ENCODE results near the gene MTM1. TPM values are rescaled to one million over a fixed set of nuclear protein-coding genes. Genes with fewer than 3 reads are reported as not detected.

Gene MTM1
- polyA plus RNA-seq, 3 donors, result 6.5 to 23.4 (median 17.0) TPM

GRCh38 chrX:150530821-150531220 is 37.6 kb upstream of the MTM1 start:
- Histone ChIP-seq H3K4me2 (replicated peaks; ENCODE audit: extremely low read depth, low read length, poor library complexity, severe bottlenecking) (no peak overlapping the region), H3K9me3 (replicated peaks in 1 of 2; ENCODE audit: control insufficient read depth in 1 of 2, insufficient read depth in 1 of 2, low read length in 2 of 2) (no peaks in the 10 kb centered on the region), H3K27ac (ENCODE audit: low read depth in 1 of 2, low read length in 2 of 2) (no peak overlapping the region), H3K27me3 (ENCODE audit: control insufficient read depth in 2 of 2, insufficient read depth in 2 of 2, low read length in 2 of 2) (no peaks in the 10 kb centered on the region), H3K36me3 (replicated peaks in 1 of 2; ENCODE audit: control insufficient read depth in 1 of 2, insufficient read depth in 2 of 2, low read length in 2 of 2) (no peaks in the 10 kb centered on the region), H3K4me1 (ENCODE audit: control insufficient read depth in 1 of 2, insufficient read depth in 2 of 2, low read length in 2 of 2) (peaks cover 7 to 10% of the 10 kb centered on the region in 2 donors), H3K79me2 (ENCODE audit: insufficient read depth, low read length) (no peaks in the 10 kb centered on the region), H4K20me1 (ENCODE audit: insufficient read depth, low read length) (no peaks in the 10 kb centered on the region), H3K4me3 (replicated peaks in 1 of 3; ENCODE audit: low read depth in 2 of 3, low read length in 3 of 3) (no peak overlapping the region), H2AFZ (ENCODE audit: insufficient read depth, low read depth, low read length, poor library complexity, severe bottlenecking) (no peak overlapping the region), H3K9ac (ENCODE audit: insufficient read depth, low read length, poor library complexity, severe bottlenecking) (no peak overlapping the region)
- Mint-ChIP-seq H3K4me3 (no peak overlapping the region), H3K36me3 (no peaks in the 10 kb centered on the region), H3K27me3 (ENCODE audit: low read depth in 3 of 3) (peaks cover 2 to 3% (median 2%) of the 10 kb centered on the region in 3 donors), H3K4me1 (peaks cover 10% of the 10 kb centered on the region), H3K27ac (no peak overlapping the region), H3K9me3 (peaks cover 0 to 10% (median 5%) of the 10 kb centered on the region in 7 donors)
- TF ChIP-seq, protein P1, sequence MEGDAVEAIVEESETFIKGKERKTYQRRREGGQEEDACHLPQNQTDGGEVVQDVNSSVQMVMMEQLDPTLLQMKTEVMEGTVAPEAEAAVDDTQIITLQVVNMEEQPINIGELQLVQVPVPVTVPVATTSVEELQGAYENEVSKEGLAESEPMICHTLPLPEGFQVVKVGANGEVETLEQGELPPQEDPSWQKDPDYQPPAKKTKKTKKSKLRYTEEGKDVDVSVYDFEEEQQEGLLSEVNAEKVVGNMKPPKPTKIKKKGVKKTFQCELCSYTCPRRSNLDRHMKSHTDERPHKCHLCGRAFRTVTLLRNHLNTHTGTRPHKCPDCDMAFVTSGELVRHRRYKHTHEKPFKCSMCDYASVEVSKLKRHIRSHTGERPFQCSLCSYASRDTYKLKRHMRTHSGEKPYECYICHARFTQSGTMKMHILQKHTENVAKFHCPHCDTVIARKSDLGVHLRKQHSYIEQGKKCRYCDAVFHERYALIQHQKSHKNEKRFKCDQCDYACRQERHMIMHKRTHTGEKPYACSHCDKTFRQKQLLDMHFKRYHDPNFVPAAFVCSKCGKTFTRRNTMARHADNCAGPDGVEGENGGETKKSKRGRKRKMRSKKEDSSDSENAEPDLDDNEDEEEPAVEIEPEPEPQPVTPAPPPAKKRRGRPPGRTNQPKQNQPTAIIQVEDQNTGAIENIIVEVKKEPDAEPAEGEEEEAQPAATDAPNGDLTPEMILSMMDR (IDR thresholded peaks at IDR 0.05), result no peak
- 100% methylated on average over 3 of the region's 7 CpGs for WGBS (ENCODE audit: insufficient coverage)
- DNase-seq, result no peak
- intact Hi-C loops (cut with micrococcal nuclease), result no loop called here

GRCh38 chrX:150531467-150531866 is 37.0 kb upstream of the MTM1 start:
- H4K20me1 ChIP-seq (ENCODE audit: insufficient read depth, low read length), result no peaks in the 10 kb centered on the region
- H3K79me2 ChIP-seq (ENCODE audit: insufficient read depth, low read length), result no peaks in the 10 kb centered on the region
- Mint-ChIP-seq H3K4me3 (no peak overlapping the region), H3K36me3 (no peaks in the 10 kb centered on the region), H3K9me3 (peaks cover 1 to 12% (median 7%) of the 10 kb centered on the region in 7 donors), H3K4me1 (peaks cover 10% of the 10 kb centered on the region), H3K27ac (no peak overlapping the region), H3K27me3 (ENCODE audit: low read depth in 3 of 3) (peaks cover 2 to 3% (median 2%) of the 10 kb centered on the region in 3 donors)
- H3K27me3 ChIP-seq (ENCODE audit: control insufficient read depth in 2 of 2, insufficient read depth in 2 of 2, low read length in 2 of 2), result no peaks in the 10 kb centered on the region
- intact Hi-C loops (cut with micrococcal nuclease), result no loop called here
- peaks cover 7 to 10% of the 10 kb centered on the region in 2 donors for H3K4me1 ChIP-seq (ENCODE audit: control insufficient read depth in 1 of 2, insufficient read depth in 2 of 2, low read length in 2 of 2)
- no peak overlapping the region for H3K27ac ChIP-seq (ENCODE audit: low read depth in 1 of 2, low read length in 2 of 2)
- no peak overlapping the region for H3K4me2 ChIP-seq (replicated peaks; ENCODE audit: extremely low read depth, low read length, poor library complexity, severe bottlenecking)
- no peak overlapping the region for H3K4me3 ChIP-seq (replicated peaks in 1 of 3; ENCODE audit: low read depth in 2 of 3, low read length in 3 of 3)
- no peak overlapping the region for H2AFZ ChIP-seq (ENCODE audit: insufficient read depth, low read depth, low read length, poor library complexity, severe bottlenecking)
- WGBS (ENCODE audit: insufficient coverage), result no CpG with 5 or more reads among the region's 4 CpGs
- H3K9me3 ChIP-seq (replicated peaks in 1 of 2; ENCODE audit: control insufficient read depth in 1 of 2, insufficient read depth in 1 of 2, low read length in 2 of 2), result peaks cover 2% of the 10 kb centered on the region in 2 donors
- no peaks in the 10 kb centered on the region for H3K36me3 ChIP-seq (replicated peaks in 1 of 2; ENCODE audit: control insufficient read depth in 1 of 2, insufficient read depth in 2 of 2, low read length in 2 of 2)
- no peak overlapping the region for H3K9ac ChIP-seq (ENCODE audit: insufficient read depth, low read length, poor library complexity, severe bottlenecking)
- TF ChIP-seq, protein P1 (IDR thresholded peaks at IDR 0.05), result no peak
- no peak for DNase-seq

Data from CD14-positive monocyte (primary cell).